ENCODE results near the gene RAB5IF.

Gene RAB5IF

DNA sequence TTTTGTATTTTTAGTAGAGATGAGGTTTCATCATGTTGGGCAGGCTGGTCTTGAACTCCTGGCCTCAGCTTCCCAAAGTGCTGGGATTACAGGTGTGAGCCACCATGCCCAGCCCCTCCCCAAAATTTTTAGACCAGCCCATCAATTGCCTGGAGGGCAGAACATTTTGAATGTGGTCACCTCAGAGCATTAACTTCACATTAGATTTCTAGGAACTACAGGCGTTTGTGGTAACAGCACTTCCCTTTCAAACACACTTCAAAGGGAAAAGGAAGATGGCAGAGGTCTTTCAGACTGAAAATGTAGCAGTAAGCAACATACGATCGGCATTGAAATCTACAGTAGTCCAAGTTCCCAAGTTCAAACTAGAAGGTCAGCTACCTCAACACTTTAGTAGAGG, 52.7 kb downstream of the RAB5IF start:
- DNase-seq (ENCODE audit: low read depth in 3 of 3, low spot score in 1 of 3), result no peak
